ENCODE measurements around the gene FAM83B. TPM values are rescaled to one million over a fixed set of nuclear protein-coding genes. Genes with fewer than 3 reads are reported as not detected.

FAM83B gene, protein sequence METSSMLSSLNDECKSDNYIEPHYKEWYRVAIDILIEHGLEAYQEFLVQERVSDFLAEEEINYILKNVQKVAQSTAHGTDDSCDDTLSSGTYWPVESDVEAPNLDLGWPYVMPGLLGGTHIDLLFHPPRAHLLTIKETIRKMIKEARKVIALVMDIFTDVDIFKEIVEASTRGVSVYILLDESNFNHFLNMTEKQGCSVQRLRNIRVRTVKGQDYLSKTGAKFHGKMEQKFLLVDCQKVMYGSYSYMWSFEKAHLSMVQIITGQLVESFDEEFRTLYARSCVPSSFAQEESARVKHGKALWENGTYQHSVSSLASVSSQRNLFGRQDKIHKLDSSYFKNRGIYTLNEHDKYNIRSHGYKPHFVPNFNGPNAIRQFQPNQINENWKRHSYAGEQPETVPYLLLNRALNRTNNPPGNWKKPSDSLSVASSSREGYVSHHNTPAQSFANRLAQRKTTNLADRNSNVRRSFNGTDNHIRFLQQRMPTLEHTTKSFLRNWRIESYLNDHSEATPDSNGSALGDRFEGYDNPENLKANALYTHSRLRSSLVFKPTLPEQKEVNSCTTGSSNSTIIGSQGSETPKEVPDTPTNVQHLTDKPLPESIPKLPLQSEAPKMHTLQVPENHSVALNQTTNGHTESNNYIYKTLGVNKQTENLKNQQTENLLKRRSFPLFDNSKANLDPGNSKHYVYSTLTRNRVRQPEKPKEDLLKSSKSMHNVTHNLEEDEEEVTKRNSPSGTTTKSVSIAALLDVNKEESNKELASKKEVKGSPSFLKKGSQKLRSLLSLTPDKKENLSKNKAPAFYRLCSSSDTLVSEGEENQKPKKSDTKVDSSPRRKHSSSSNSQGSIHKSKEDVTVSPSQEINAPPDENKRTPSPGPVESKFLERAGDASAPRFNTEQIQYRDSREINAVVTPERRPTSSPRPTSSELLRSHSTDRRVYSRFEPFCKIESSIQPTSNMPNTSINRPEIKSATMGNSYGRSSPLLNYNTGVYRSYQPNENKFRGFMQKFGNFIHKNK
- 0.06 to 0.14 TPM (median 0.07 TPM) in 4 of 5 replicates, not detected in the other for total RNA-seq (2022; extraction: Qiagen RNA extraction; ENCODE audit: low read depth)

GRCh38 chr6:54846243-54846856 lies at the start of gene FAM83B:
Gene FAM83B, plus strand, starts transcription at chr6:54846771. Its CDS starts 23,476 bp downstream, at chr6:54870247.

